WTC11 (cell line): ENCODE data around the gene MIB2.

Source experiments
- CTCF ChIP-seq: fragments of 200-600 bp; IDR thresholded peaks from 2 replicates; pipeline ENCODE4 v1.8.0; 2022; ENCODE audit warnings: antibody characterized with exemption
- FOXJ3 ChIP-seq: sonication (generic); formaldehyde crosslinking; IDR thresholded peaks from 2 replicates; pipeline ENCODE4 v1.9.0; 2021; ENCODE audit warnings: missing genetic modification reagents, mild to moderate bottlenecking, borderline replicate concordance
- FOXP1 ChIP-seq: sonication (generic); formaldehyde crosslinking; IDR thresholded peaks from 2 replicates; pipeline ENCODE4 v1.8.0; 2022; ENCODE audit warnings: missing genetic modification reagents, mild to moderate bottlenecking, moderate library complexity, borderline replicate concordance
- GRHL2 ChIP-seq: fragments of 250-450 bp; sonication (Bioruptor Pico); IDR thresholded peaks from 2 replicates; pipeline ENCODE4 v1.8.0; 2022; ENCODE audit warnings: mild to moderate bottlenecking, moderate library complexity; ENCODE audit not compliant: insufficient replicate concordance, severe bottlenecking
- IRF2 ChIP-seq: sonication (generic); formaldehyde crosslinking; IDR thresholded peaks from 2 replicates; pipeline ENCODE4 v1.8.0; 2022; ENCODE audit warnings: low read depth, missing genetic modification reagents, borderline replicate concordance
- JUN ChIP-seq: sonication (generic); formaldehyde crosslinking; IDR thresholded peaks from 2 replicates; pipeline ENCODE4 v1.8.0; 2023; ENCODE audit warnings: mild to moderate bottlenecking, missing genetic modification reagents
- PRDM15 ChIP-seq: sonication (generic); formaldehyde crosslinking; IDR thresholded peaks from 2 replicates; pipeline ENCODE4 v1.8.0; 2022; ENCODE audit warnings: missing genetic modification reagents
- ZNF121 ChIP-seq: sonication (generic); formaldehyde crosslinking; IDR thresholded peaks from 2 replicates; pipeline ENCODE4 v1.8.0; 2023; ENCODE audit warnings: missing genetic modification reagents
- ZNF138 ChIP-seq: sonication (generic); formaldehyde crosslinking; conservative IDR thresholded peaks from 2 replicates; pipeline ENCODE4 v1.8.1; 2022; ENCODE audit warnings: mild to moderate bottlenecking, moderate library complexity, missing genetic modification reagents
- TF ChIP-seq, protein P1 (sequence below): sonication (generic); formaldehyde crosslinking; IDR thresholded peaks from 2 replicates; pipeline ENCODE4 v1.8.1; 2022; ENCODE audit warnings: mild to moderate bottlenecking, moderate library complexity, missing genetic modification reagents
- TF ChIP-seq, protein P2 (sequence below): sonication (generic); formaldehyde crosslinking; IDR thresholded peaks from 2 replicates; pipeline ENCODE4 v1.8.0; 2022; ENCODE audit warnings: mild to moderate bottlenecking, missing genetic modification reagents

- TF ChIP-seq JUN (CRISPR knock-in tag): no peak
- TF ChIP-seq CTCF: no peak
- TF ChIP-seq IRF2 (CRISPR knock-in tag): no peak
- TF ChIP-seq FOXP1: no peak
- no peak for TF ChIP-seq ZNF121 (CRISPR knock-in tag)
- no peak for TF ChIP-seq PRDM15
- no peak for TF ChIP-seq ZNF138 (CRISPR knock-in tag)
- TF ChIP-seq, protein P1, sequence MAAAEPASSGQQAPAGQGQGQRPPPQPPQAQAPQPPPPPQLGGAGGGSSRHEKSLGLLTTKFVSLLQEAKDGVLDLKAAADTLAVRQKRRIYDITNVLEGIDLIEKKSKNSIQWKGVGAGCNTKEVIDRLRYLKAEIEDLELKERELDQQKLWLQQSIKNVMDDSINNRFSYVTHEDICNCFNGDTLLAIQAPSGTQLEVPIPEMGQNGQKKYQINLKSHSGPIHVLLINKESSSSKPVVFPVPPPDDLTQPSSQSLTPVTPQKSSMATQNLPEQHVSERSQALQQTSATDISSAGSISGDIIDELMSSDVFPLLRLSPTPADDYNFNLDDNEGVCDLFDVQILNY (CRISPR knock-in tag): no peak
- TF ChIP-seq FOXJ3 (CRISPR knock-in tag): no peak
- no peak for TF ChIP-seq GRHL2 (CRISPR knock-in tag)
- TF ChIP-seq, protein P2, sequence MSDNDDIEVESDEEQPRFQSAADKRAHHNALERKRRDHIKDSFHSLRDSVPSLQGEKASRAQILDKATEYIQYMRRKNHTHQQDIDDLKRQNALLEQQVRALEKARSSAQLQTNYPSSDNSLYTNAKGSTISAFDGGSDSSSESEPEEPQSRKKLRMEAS (CRISPR knock-in tag): no peak
Measured at GRCh38 chr1:1602968-1603506, 12.3 kb upstream of the MIB2 start.
